BE2C (cell line): ENCODE results near the gene SIRT6.
"Not testable (repeated sequence)": the region's sequence is repeated elsewhere in the genome, so short reads cannot be mapped to it uniquely, and the experiment has no call there.

Source experiments
- DNase-seq: peaks from one replicate; pipeline ENCODE4 v3.0.0-alpha.2; 2020
- H3K27me3 ChIP-seq: fragments of 250-450 bp; sonication (Bioruptor Pico); 2 replicates; pipeline ENCODE4 v1.5.1; 2020; ENCODE audit warnings: mild to moderate bottlenecking
- H3K36me3 ChIP-seq: fragments of 250-450 bp; sonication (Bioruptor Pico); 2 replicates; pipeline ENCODE4 v1.5.1; 2020; ENCODE audit warnings: mild to moderate bottlenecking
- H3K4me1 ChIP-seq: fragments of 250-450 bp; sonication (Bioruptor Pico); 2 replicates; pipeline ENCODE4 v1.5.1; 2020
- H3K4me3 ChIP-seq: 2 replicates; pipeline ENCODE4 v1.5.1; 2011; ENCODE audit warnings: low read depth, low read length
- H3K9me3 ChIP-seq: fragments of 250-450 bp; sonication (Bioruptor Pico); 2 replicates; pipeline ENCODE4 v1.5.1; 2020
- TF ChIP-seq, protein P1 (sequence below): IDR thresholded peaks from 2 replicates; pipeline ENCODE4 v1.5.1; 2012; ENCODE audit warnings: mild to moderate bottlenecking, low read depth, low read length

The SIRT6 gene

GRCh38 chr19:4144666-4145249 lies 37.6 kb downstream of the SIRT6 start:
- Histone ChIP-seq H3K4me1 (no peaks in the 10 kb centered on the region), H3K9me3 (no peaks in the 10 kb centered on the region; the same call in 1 of the 2 replicates), H3K4me3 (no peak overlapping the region), H3K27me3 (peaks cover 8% of the 10 kb centered on the region), H3K36me3 (no peaks in the 10 kb centered on the region)
- TF ChIP-seq, protein P1, sequence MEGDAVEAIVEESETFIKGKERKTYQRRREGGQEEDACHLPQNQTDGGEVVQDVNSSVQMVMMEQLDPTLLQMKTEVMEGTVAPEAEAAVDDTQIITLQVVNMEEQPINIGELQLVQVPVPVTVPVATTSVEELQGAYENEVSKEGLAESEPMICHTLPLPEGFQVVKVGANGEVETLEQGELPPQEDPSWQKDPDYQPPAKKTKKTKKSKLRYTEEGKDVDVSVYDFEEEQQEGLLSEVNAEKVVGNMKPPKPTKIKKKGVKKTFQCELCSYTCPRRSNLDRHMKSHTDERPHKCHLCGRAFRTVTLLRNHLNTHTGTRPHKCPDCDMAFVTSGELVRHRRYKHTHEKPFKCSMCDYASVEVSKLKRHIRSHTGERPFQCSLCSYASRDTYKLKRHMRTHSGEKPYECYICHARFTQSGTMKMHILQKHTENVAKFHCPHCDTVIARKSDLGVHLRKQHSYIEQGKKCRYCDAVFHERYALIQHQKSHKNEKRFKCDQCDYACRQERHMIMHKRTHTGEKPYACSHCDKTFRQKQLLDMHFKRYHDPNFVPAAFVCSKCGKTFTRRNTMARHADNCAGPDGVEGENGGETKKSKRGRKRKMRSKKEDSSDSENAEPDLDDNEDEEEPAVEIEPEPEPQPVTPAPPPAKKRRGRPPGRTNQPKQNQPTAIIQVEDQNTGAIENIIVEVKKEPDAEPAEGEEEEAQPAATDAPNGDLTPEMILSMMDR: no peak
- DNase-seq: no peak

DNA sequence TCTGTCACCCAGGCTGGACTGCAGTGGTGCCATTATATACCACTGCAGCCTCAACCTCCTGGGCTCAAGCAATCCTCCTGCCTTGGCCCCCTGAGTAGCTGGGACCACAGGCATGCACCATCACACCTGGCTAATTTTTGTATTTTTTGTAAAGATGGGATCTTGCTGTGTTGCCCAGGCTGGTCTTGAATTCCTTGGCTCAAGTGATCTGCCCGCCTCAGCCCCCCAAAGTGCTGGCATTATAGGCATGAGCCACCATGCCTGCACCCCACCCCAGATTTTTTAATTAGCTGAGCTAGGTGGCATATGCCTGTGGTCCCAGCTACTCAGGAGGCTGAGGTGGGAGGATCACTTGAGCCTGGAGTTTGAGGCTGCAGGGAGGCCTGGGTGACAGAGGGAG lies 39.4 kb downstream of the SIRT6 start:
- H3K27me3 ChIP-seq, H3K36me3 ChIP-seq, H3K9me3 ChIP-seq: not testable (repeated sequence)

GRCh38 chr19:4140237-4140711 lies 42.1 kb downstream of the SIRT6 start:
- no peaks in the 10 kb centered on the region for H3K9me3 ChIP-seq
- no peaks in the 10 kb centered on the region for H3K27me3 ChIP-seq
- TF ChIP-seq, protein P1: peak; percentile 79
- no peaks in the 10 kb centered on the region for H3K4me1 ChIP-seq
- no peaks in the 10 kb centered on the region for H3K36me3 ChIP-seq
- peak; percentile 66 for DNase-seq
- H3K4me3 ChIP-seq: no peak overlapping the region

More for the DNA sequence above, 39.4 kb downstream of the SIRT6 start:
- not testable (repeated sequence) for H3K4me1 ChIP-seq, H3K4me3 ChIP-seq, DNase-seq

- H3K36me3 ChIP-seq: no peaks in the 10 kb centered on the region
- TF ChIP-seq, protein P1: peak; percentile 87
- H3K27me3 ChIP-seq: no peaks in the 10 kb centered on the region
- peak; percentile 81 for DNase-seq
- no peaks in the 10 kb centered on the region for H3K4me1 ChIP-seq
- H3K9me3 ChIP-seq: no peaks in the 10 kb centered on the region
- H3K4me3 ChIP-seq: no peak overlapping the region
Observed at GRCh38 chr19:4139614-4140236, 42.6 kb downstream of the SIRT6 start.

GRCh38 chr19:4138445-4138844 lies 43.9 kb downstream of the SIRT6 start:
- no peak for DNase-seq
- Histone ChIP-seq H3K36me3 (no peaks in the 10 kb centered on the region), H3K4me3 (no peak overlapping the region), H3K27me3 (no peaks in the 10 kb centered on the region), H3K4me1 (no peaks in the 10 kb centered on the region), H3K9me3 (no peaks in the 10 kb centered on the region)
- TF ChIP-seq, protein P1: no peak

GRCh38 chr19:4136680-4137088 lies 45.7 kb downstream of the SIRT6 start:
- Histone ChIP-seq H3K4me3 (no peak overlapping the region), H3K4me1 (no peaks in the 10 kb centered on the region), H3K9me3 (no peaks in the 10 kb centered on the region), H3K36me3 (no peaks in the 10 kb centered on the region), H3K27me3 (no peaks in the 10 kb centered on the region)
- TF ChIP-seq, protein P1: no peak
- DNase-seq: no peak

- H3K4me1 ChIP-seq, H3K36me3 ChIP-seq, DNase-seq, H3K9me3 ChIP-seq, H3K4me3 ChIP-seq, H3K27me3 ChIP-seq: not testable (repeated sequence)
Observed at GRCh38 chr19:4135386-4135785, 47.0 kb downstream of the SIRT6 start.
